HEK293 (cell line): ENCODE results near the gene C4orf50.
"Not testable (repeated sequence)": the region's sequence is repeated elsewhere in the genome, so short reads cannot be mapped to it uniquely, and the experiment has no call there.

Experiments
- CTCF ChIA-PET: fragments of 350-600 bp; formaldehyde crosslinking; extraction: SDS; loops from one replicate; lab custom pipeline; 2021; ENCODE audit warnings: antibody characterized with exemption; lab: Yijun Ruan, JAX
- POLR2A ChIA-PET: fragments of 300-600 bp; formaldehyde crosslinking; extraction: SDS; loops from one replicate; lab custom pipeline; 2020; ENCODE audit warnings: antibody characterized with exemption, inconsistent platforms; lab: Yijun Ruan, JAX
- H3K27ac ChIP-seq: fragments of 200-500 bp; sonication (Bioruptor generic); 2 replicates; pipeline ENCODE4 v1.5.1; 2014; ENCODE audit warnings: low read depth, low read length, control low read depth, inconsistent platforms; ENCODE audit errors: extremely low read depth
- H3K36me3 ChIP-seq, 2 experiments: fragments of 200-500 bp in 1 of 2; sonication (Bioruptor generic) in 1 of 2; 1 replicate in 1 of 2; 2 replicates in 1 of 2; pipeline ENCODE4 v1.5.1; 2014 to 2017; ENCODE audit warnings: inconsistent platforms in 2 of 2, low read length in 2 of 2; ENCODE audit not compliant: control insufficient read depth in 2 of 2, insufficient read depth in 1 of 2
- H3K4me1 ChIP-seq: fragments of 200-500 bp; sonication (Bioruptor generic); 2 replicates; pipeline ENCODE4 v1.5.1; 2014; ENCODE audit warnings: mild to moderate bottlenecking, low read length, inconsistent platforms; ENCODE audit not compliant: control insufficient read depth, insufficient read depth
- H3K4me3 ChIP-seq: 2 replicates; pipeline ENCODE4 v1.5.1; 2011; ENCODE audit warnings: low read depth, mild to moderate bottlenecking, control low read depth, low read length, moderate library complexity
- H3K9me3 ChIP-seq: fragments of 200-500 bp; sonication (Bioruptor generic); 2 replicates; pipeline ENCODE4 v1.5.1; 2014; ENCODE audit warnings: low read depth, low read length, inconsistent platforms; ENCODE audit not compliant: control insufficient read depth, insufficient read depth
- SP3 ChIP-seq: fragments of 450-650 bp; formaldehyde crosslinking; IDR thresholded peaks from 2 replicates; pipeline ENCODE4 v1.5.1; 2016; ENCODE audit warnings: missing biosample characterization, missing genetic modification characterization
- ZBTB1 ChIP-seq: fragments of 450-650 bp; formaldehyde crosslinking; IDR thresholded peaks from 2 replicates; pipeline ENCODE4 v1.5.1; 2016; ENCODE audit warnings: missing biosample characterization, missing genetic modification characterization
- ZBTB21 ChIP-seq: fragments of 450-650 bp; formaldehyde crosslinking; IDR thresholded peaks from 2 replicates; pipeline ENCODE4 v1.5.1; 2017; ENCODE audit warnings: missing biosample characterization, missing genetic modification characterization
- ZNF211 ChIP-seq: fragments of 450-650 bp; formaldehyde crosslinking; IDR thresholded peaks from 2 replicates; pipeline ENCODE4 v1.5.1; 2016; ENCODE audit warnings: low read depth, missing biosample characterization, missing genetic modification characterization
- ZNF239 ChIP-seq: fragments of 450-650 bp; formaldehyde crosslinking; IDR thresholded peaks from 2 replicates; pipeline ENCODE4 v1.5.1; 2016; ENCODE audit warnings: missing biosample characterization, missing genetic modification characterization
- ZNF302 ChIP-seq: fragments of 450-650 bp; formaldehyde crosslinking; IDR thresholded peaks from 2 replicates; pipeline ENCODE4 v1.5.1; 2016; ENCODE audit warnings: missing biosample characterization, missing genetic modification characterization, low read depth
- ZNF391 ChIP-seq: fragments of 450-650 bp; formaldehyde crosslinking; IDR thresholded peaks from 2 replicates; pipeline ENCODE4 v1.5.1; 2016; ENCODE audit warnings: low read depth, missing biosample characterization, missing genetic modification characterization, borderline replicate concordance
- ZNF433 ChIP-seq: fragments of 450-650 bp; formaldehyde crosslinking; IDR thresholded peaks from 2 replicates; pipeline ENCODE4 v1.5.1; 2016; ENCODE audit warnings: missing biosample characterization, missing genetic modification characterization, low read depth
- ZNF776 ChIP-seq: fragments of 450-650 bp; formaldehyde crosslinking; IDR thresholded peaks from 2 replicates; pipeline ENCODE4 v1.5.0; 2017; ENCODE audit warnings: missing biosample characterization, missing genetic modification characterization, borderline replicate concordance
- TF ChIP-seq, protein P1 (sequence below): fragments of 450-650 bp; IDR thresholded peaks from 2 replicates; pipeline ENCODE4 v1.5.1; 2018; ENCODE audit warnings: missing biosample characterization, missing genetic modification characterization
- TF ChIP-seq, protein P2 (sequence below): fragments of 450-650 bp; formaldehyde crosslinking; IDR thresholded peaks from 2 replicates; pipeline ENCODE4 v1.5.1; 2017; ENCODE audit warnings: missing biosample characterization, missing genetic modification characterization
- TF ChIP-seq, protein P3 (sequence below): fragments of 450-650 bp; formaldehyde crosslinking; IDR thresholded peaks from 2 replicates; pipeline ENCODE4 v1.5.1; 2016; ENCODE audit warnings: missing biosample characterization, missing genetic modification characterization, low read depth
- TF ChIP-seq, protein P4 (sequence below): fragments of 450-650 bp; formaldehyde crosslinking; IDR thresholded peaks from 2 replicates; pipeline ENCODE4 v1.5.1; 2017; ENCODE audit warnings: missing biosample characterization, mild to moderate bottlenecking, missing genetic modification characterization, moderate library complexity
- TF ChIP-seq, protein P5 (sequence below): fragments of 450-650 bp; formaldehyde crosslinking; IDR thresholded peaks from 2 replicates; pipeline ENCODE4 v1.5.1; 2016; ENCODE audit warnings: missing biosample characterization, missing genetic modification characterization

Gene C4orf50

DNA sequence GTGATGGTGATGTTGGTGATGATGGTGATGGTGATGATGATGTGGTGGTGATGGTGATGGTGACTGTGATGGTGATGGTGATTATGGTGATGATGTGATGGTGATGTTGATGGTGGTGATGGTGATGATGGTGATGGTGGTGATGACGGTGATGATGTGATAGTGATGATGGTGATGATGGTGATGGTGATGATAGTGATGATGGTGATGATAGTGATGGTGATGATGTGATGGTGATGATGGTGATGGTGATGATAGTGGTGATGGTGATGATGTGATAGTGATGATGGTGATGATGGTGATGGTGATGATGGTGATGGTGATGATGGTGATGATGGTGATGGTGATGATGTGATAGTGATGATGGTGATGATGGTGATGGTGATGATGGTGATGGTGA lies 14.7 kb downstream of the C4orf50 start:
- H3K36me3 ChIP-seq, H3K9me3 ChIP-seq, H3K27ac ChIP-seq, H3K4me3 ChIP-seq, POLR2A ChIA-PET, H3K4me1 ChIP-seq: not testable (repeated sequence)
- TF ChIP-seq, protein P1, sequence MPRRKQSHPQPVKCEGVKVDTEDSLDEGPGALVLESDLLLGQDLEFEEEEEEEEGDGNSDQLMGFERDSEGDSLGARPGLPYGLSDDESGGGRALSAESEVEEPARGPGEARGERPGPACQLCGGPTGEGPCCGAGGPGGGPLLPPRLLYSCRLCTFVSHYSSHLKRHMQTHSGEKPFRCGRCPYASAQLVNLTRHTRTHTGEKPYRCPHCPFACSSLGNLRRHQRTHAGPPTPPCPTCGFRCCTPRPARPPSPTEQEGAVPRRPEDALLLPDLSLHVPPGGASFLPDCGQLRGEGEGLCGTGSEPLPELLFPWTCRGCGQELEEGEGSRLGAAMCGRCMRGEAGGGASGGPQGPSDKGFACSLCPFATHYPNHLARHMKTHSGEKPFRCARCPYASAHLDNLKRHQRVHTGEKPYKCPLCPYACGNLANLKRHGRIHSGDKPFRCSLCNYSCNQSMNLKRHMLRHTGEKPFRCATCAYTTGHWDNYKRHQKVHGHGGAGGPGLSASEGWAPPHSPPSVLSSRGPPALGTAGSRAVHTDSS (tag by site-specific recombination), result peak; percentile 80
- CTCF ChIA-PET, result interaction anchor here (1.0 kb wide), 1 partner anchor 84 kb away, joined by 3 read pairs; no protein-coding TSS in a partner anchor

DNA sequence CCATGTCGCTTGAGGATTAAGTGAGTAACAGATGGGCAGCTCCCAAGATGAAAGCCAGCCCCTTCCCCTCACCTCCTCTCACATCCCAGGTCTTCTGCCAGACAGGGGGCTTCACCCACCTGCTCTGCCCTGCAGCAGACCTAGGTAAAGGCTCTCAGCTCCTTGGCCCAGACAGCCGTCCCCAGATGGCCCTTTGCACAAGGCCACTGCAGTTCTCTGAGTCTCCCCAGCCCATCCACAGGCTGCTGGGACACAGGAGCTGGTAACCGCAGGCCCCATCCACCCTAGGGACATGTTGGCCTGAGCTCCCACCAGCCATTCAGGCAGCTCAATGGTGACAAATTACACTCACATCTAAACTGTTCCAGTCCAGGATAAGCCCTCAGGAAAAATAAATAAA lies 15.3 kb downstream of the C4orf50 start:
- POLR2A ChIA-PET, result no interaction called here
- Histone ChIP-seq H3K4me3 (no peak overlapping the region), H3K27ac (no peak overlapping the region), H3K4me1 (no peaks in the 10 kb centered on the region), H3K36me3 (no peaks in the 10 kb centered on the region), H3K9me3 (no peaks in the 10 kb centered on the region)
- TF ChIP-seq ZNF302 (tag by site-specific recombination) (no peak), ZNF433 (tag by site-specific recombination) (no peak), ZBTB21 (tag by site-specific recombination) (no peak), ZBTB1 (tag by site-specific recombination) (no peak), ZNF391 (tag by site-specific recombination) (no peak), SP3 (tag by site-specific recombination) (no peak), ZNF776 (tag by site-specific recombination) (no peak), ZNF211 (tag by site-specific recombination) (no peak), ZNF239 (tag by site-specific recombination) (no peak)
- TF ChIP-seq, protein P2, sequence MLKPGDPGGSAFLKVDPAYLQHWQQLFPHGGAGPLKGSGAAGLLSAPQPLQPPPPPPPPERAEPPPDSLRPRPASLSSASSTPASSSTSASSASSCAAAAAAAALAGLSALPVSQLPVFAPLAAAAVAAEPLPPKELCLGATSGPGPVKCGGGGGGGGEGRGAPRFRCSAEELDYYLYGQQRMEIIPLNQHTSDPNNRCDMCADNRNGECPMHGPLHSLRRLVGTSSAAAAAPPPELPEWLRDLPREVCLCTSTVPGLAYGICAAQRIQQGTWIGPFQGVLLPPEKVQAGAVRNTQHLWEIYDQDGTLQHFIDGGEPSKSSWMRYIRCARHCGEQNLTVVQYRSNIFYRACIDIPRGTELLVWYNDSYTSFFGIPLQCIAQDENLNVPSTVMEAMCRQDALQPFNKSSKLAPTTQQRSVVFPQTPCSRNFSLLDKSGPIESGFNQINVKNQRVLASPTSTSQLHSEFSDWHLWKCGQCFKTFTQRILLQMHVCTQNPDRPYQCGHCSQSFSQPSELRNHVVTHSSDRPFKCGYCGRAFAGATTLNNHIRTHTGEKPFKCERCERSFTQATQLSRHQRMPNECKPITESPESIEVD (tag by site-specific recombination), result no peak
- TF ChIP-seq, protein P3, sequence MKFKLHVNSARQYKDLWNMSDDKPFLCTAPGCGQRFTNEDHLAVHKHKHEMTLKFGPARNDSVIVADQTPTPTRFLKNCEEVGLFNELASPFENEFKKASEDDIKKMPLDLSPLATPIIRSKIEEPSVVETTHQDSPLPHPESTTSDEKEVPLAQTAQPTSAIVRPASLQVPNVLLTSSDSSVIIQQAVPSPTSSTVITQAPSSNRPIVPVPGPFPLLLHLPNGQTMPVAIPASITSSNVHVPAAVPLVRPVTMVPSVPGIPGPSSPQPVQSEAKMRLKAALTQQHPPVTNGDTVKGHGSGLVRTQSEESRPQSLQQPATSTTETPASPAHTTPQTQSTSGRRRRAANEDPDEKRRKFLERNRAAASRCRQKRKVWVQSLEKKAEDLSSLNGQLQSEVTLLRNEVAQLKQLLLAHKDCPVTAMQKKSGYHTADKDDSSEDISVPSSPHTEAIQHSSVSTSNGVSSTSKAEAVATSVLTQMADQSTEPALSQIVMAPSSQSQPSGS (tag by site-specific recombination), result no peak
- TF ChIP-seq, protein P4, sequence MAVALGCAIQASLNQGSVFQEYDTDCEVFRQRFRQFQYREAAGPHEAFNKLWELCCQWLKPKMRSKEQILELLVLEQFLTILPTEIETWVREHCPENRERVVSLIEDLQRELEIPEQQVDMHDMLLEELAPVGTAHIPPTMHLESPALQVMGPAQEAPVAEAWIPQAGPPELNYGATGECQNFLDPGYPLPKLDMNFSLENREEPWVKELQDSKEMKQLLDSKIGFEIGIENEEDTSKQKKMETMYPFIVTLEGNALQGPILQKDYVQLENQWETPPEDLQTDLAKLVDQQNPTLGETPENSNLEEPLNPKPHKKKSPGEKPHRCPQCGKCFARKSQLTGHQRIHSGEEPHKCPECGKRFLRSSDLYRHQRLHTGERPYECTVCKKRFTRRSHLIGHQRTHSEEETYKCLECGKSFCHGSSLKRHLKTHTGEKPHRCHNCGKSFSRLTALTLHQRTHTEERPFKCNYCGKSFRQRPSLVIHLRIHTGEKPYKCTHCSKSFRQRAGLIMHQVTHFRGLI (tag by site-specific recombination), result no peak
- TF ChIP-seq, protein P5, sequence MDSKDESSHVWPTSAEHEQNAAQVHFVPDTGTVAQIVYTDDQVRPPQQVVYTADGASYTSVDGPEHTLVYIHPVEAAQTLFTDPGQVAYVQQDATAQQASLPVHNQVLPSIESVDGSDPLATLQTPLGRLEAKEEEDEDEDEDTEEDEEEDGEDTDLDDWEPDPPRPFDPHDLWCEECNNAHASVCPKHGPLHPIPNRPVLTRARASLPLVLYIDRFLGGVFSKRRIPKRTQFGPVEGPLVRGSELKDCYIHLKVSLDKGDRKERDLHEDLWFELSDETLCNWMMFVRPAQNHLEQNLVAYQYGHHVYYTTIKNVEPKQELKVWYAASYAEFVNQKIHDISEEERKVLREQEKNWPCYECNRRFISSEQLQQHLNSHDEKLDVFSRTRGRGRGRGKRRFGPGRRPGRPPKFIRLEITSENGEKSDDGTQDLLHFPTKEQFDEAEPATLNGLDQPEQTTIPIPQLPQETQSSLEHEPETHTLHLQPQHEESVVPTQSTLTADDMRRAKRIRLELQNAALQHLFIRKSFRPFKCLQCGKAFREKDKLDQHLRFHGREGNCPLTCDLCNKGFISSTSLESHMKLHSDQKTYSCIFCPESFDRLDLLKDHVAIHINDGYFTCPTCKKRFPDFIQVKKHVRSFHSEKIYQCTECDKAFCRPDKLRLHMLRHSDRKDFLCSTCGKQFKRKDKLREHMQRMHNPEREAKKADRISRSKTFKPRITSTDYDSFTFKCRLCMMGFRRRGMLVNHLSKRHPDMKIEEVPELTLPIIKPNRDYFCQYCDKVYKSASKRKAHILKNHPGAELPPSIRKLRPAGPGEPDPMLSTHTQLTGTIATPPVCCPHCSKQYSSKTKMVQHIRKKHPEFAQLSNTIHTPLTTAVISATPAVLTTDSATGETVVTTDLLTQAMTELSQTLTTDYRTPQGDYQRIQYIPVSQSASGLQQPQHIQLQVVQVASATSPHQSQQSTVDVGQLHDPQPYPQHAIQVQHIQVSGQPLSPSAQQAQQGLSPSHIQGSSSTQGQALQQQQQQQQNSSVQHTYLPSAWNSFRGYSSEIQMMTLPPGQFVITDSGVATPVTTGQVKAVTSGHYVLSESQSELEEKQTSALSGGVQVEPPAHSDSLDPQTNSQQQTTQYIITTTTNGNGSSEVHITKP, result no peak
- CTCF ChIA-PET, result interaction anchor here (1.0 to 1.1 kb wide), 2 partner anchors 16 to 85 kb away, joined by 3 read pairs; partner anchors contain the start of gene C4orf50
